HepG2 (cell line): Measurements from ENCODE around the gene TPRG1. TPM values are rescaled to one million over a fixed set of nuclear protein-coding genes. Genes with fewer than 3 reads are reported as not detected.

Source experiments
- ATAC-seq: fragments of 200-7000 bp; cut with Tn5 transposase; 3 replicates; pipeline ENCODE4 v1.9.1; 2020; ENCODE audit warnings: mild to moderate bottlenecking, moderate library complexity
- BruUV-seq: library from RNA; stranded (reverse); fragments of 400-500 nt; replicated peaks from 2 replicates; lab custom pipeline; 2021; lab: Mats Ljungman, UMichigan
- CTCF ChIA-PET: fragments of 300-600 bp; formaldehyde crosslinking; extraction: SDS; loops from one replicate; lab custom pipeline; 2021; ENCODE audit warnings: low total read pairs, inconsistent platforms, low intra/inter-chr PET ratio; lab: Yijun Ruan, JAX
- POLR2A ChIA-PET: fragments of 350-600 bp; sonication (Branson Sonifier 250); formaldehyde crosslinking; loops from one replicate; lab custom pipeline; 2020; ENCODE audit warnings: antibody characterized with exemption, inconsistent platforms; lab: Yijun Ruan, JAX
- DNase-seq: peaks from one replicate; pipeline ENCODE4 v3.0.0-alpha.2; 2015; ENCODE audit warnings: low spot score
- FAIRE-seq: peaks from 3 replicates; lab custom pipeline; 2011; peaks lifted over from hg19 to GRCh38; lab: Jason Lieb, UNC
- H2AFZ ChIP-seq: one replicate; pipeline ENCODE4 v1.6.1; 2011; ENCODE audit warnings: low read length, inconsistent platforms
- H3K27ac ChIP-seq: fragments of 300-600 bp; 3 replicates; pipeline ENCODE4 v1.8.0; 2011; ENCODE audit warnings: mixed run types, mild to moderate bottlenecking, mixed read lengths, low read length, inconsistent platforms; ENCODE audit not compliant: insufficient read depth; ENCODE audit errors: extremely low read length
- H3K27me3 ChIP-seq, 2 experiments: fragments of 200-600 bp in 1 of 2; 2 replicates in 1 of 2; 3 replicates in 1 of 2; pipeline versions ENCODE4 v1.6.0 to v1.8.0; 2011; ENCODE audit warnings: low read length in 2 of 2, mild to moderate bottlenecking in 2 of 2, moderate library complexity in 2 of 2, inconsistent platforms in 1 of 2; ENCODE audit not compliant: insufficient read depth in 2 of 2, control insufficient read depth in 1 of 2
- H3K36me3 ChIP-seq, 2 experiments: fragments of 200-600 bp in 1 of 2; replicated peaks in 1 of 2; 2 replicates in 1 of 2; 3 replicates in 1 of 2; pipeline versions ENCODE4 v1.5.1 to v1.8.0; 2011; ENCODE audit warnings: low read length in 2 of 2, inconsistent platforms in 1 of 2; ENCODE audit not compliant: insufficient read depth in 2 of 2, control insufficient read depth in 1 of 2
- H3K4me1 ChIP-seq: 2 replicates; pipeline ENCODE4 v1.5.1; 2012; ENCODE audit warnings: low read length, inconsistent platforms; ENCODE audit not compliant: insufficient read depth
- H3K4me2 ChIP-seq: 2 replicates; pipeline ENCODE4 v1.6.0; 2011; ENCODE audit warnings: low read depth, low read length, inconsistent platforms
- H3K4me3 ChIP-seq, 3 experiments: fragments of 200-600 bp in 1 of 3; sonication (generic), shearing (Covaris generic) in 1 of 3; replicated peaks in 1 of 3; 2 replicates each; pipeline ENCODE4 v1.5.1; 2011 to 2016; ENCODE audit warnings: low read length in 3 of 3, inconsistent platforms in 2 of 3, low read depth in 2 of 3, mild to moderate bottlenecking in 2 of 3, control low read depth in 1 of 3, mixed read lengths in 1 of 3; ENCODE audit not compliant: insufficient read depth in 1 of 3
- H3K79me2 ChIP-seq: one replicate; pipeline ENCODE4 v1.6.1; 2011; ENCODE audit warnings: low read length, inconsistent platforms; ENCODE audit not compliant: insufficient read depth
- H3K9ac ChIP-seq: 2 replicates; pipeline ENCODE4 v1.6.0; 2011; ENCODE audit warnings: mild to moderate bottlenecking, low read depth, low read length, inconsistent platforms; ENCODE audit not compliant: insufficient read depth
- H3K9me3 ChIP-seq: 2 replicates; pipeline ENCODE4 v1.5.1; 2012; ENCODE audit warnings: mild to moderate bottlenecking, low read length
- H4K20me1 ChIP-seq: 2 replicates; pipeline ENCODE4 v1.6.0; 2011; ENCODE audit warnings: inconsistent platforms, mild to moderate bottlenecking, low read length, moderate library complexity; ENCODE audit not compliant: insufficient read depth
- ATM ChIP-seq: fragments of 450-650 bp; IDR thresholded peaks from 2 replicates; pipeline ENCODE4 v1.7.1; 2017; ENCODE audit warnings: mild to moderate bottlenecking, borderline replicate concordance
- BRCA1 ChIP-seq: sonication (generic); formaldehyde crosslinking; IDR thresholded peaks from 2 replicates; pipeline ENCODE4 v1.4.0; 2020; ENCODE audit warnings: missing genetic modification reagents
- CBX2 ChIP-seq, 2 experiments: fragments of 200-600 bp in 1 of 2; sonication (generic); formaldehyde crosslinking in 1 of 2; IDR thresholded peaks; 2 replicates each; pipeline versions ENCODE4 v1.7.0 to v1.8.1; 2018 to 2022; ENCODE audit warnings: low read depth in 2 of 2, low read length in 1 of 2, mild to moderate bottlenecking in 1 of 2, missing genetic modification reagents in 1 of 2
- E2F1 ChIP-seq: sonication (generic); formaldehyde crosslinking; IDR thresholded peaks from 2 replicates; pipeline ENCODE4 v1.5.0; 2020; ENCODE audit warnings: missing genetic modification reagents
- SIX4 ChIP-seq: sonication (generic); formaldehyde crosslinking; IDR thresholded peaks from 2 replicates; pipeline ENCODE4 v1.4.0; 2020; ENCODE audit warnings: missing genetic modification reagents
- TBP ChIP-seq: sonication (generic); formaldehyde crosslinking; IDR thresholded peaks from 2 replicates; pipeline ENCODE4 v1.5.0; 2020; ENCODE audit warnings: missing genetic modification reagents
- ZBTB40 ChIP-seq, 2 experiments: fragments of 450-650 bp in 1 of 2; sonication (generic) in 1 of 2; formaldehyde crosslinking in 1 of 2; IDR thresholded peaks; 2 replicates each; pipeline versions ENCODE4 v1.6.1 to v1.8.0; 2016 to 2022; ENCODE audit warnings: antibody characterized with exemption in 1 of 2, mild to moderate bottlenecking in 1 of 2, missing genetic modification reagents in 1 of 2
- ZNF12 ChIP-seq: sonication (generic); formaldehyde crosslinking; IDR thresholded peaks from 2 replicates; pipeline ENCODE4 v1.5.0; 2020; ENCODE audit warnings: missing genetic modification reagents
- ZNF232 ChIP-seq: sonication (generic); formaldehyde crosslinking; IDR thresholded peaks from 2 replicates; pipeline ENCODE4 v1.4.0; 2020; ENCODE audit warnings: missing genetic modification reagents, borderline replicate concordance
- ZNF790 ChIP-seq: sonication (generic); formaldehyde crosslinking; IDR thresholded peaks from 2 replicates; pipeline ENCODE4 v1.8.0; 2022; ENCODE audit warnings: missing genetic modification reagents, mild to moderate bottlenecking, borderline replicate concordance
- WGBS: methylation state at CpG from one replicate; pipeline ENCODE4 v1.1.6; 2017; ENCODE audit warnings: low lambda C conversion rate; 5-methylcytosine and 5-hydroxymethylcytosine counted together
- in situ Hi-C: cut with HindIII; loops from 2 replicates; pipeline ENCODE4 v1.10.0; 2017; ENCODE audit warnings: low pct_unique_long_range_greater_than_20kb; ENCODE audit not compliant: extremely low pct_ligation_motif_present
- intact Hi-C: fragments of 100-400 bp; cut with micrococcal nuclease; formaldehyde crosslinking; loops from one replicate; pipeline ENCODE4 v1.10.0; 2022; ENCODE audit not compliant: unreplicated experiment
- polyA plus RNA-seq, 8 experiments: library from polyadenylated mRNA; depleted of rRNA in 3 of 8; stranded (reverse) in 7 of 8; unstranded in 1 of 8; fragments of >200 nt; fragmentation: Illumina TruSeq in 4 of 8; extraction: Trizol in 4 of 8; gene quantifications; 2 replicates each; pipeline versions ENCODE4 v1.2.1 to v1.2.3, GENCODE V29; 2011 to 2016; ENCODE audit warnings: low read depth in 4 of 8, missing spikeins in 1 of 8, mixed read lengths in 1 of 8; ENCODE audit not compliant: insufficient read depth in 1 of 8
- total RNA-seq, 5 experiments: library from RNA; depleted of rRNA; stranded (reverse); fragments of >200 nt; fragmentation: Illumina TruSeq; extraction: Trizol; gene quantifications; 2 replicates each; pipeline ENCODE4 v1.2.3, GENCODE V29; 2016; ENCODE audit warnings: low read depth in 1 of 5

Gene TPRG1
- total and polyA plus RNA-seq, 2 of the 13 experiments (the other 11 are each of a cell fraction or from before 2014, with no cell fraction given) = 0.17 TPM; not detected in 1

- no peak for TF ChIP-seq ATM
- TF ChIP-seq SIX4 (CRISPR knock-in tag) = no peak
- no peak for TF ChIP-seq BRCA1
- no peak for TF ChIP-seq ZNF790 (CRISPR knock-in tag)
- no peak for TF ChIP-seq ZNF232
- no peak for TF ChIP-seq TBP (CRISPR knock-in tag)
Observed at GRCh38 chr3:189260556-189261493, 89.1 kb downstream of the TPRG1 start (continued).

- no peak for ATAC-seq
- POLR2A ChIA-PET = no interaction called here
- no peak for TF ChIP-seq E2F1 (CRISPR knock-in tag)
- TF ChIP-seq ZNF12 = no peak
- TF ChIP-seq CBX2 (IDR thresholded peaks at IDR 0.05; ENCODE audit: low read depth, low read length) = no peak
- no peak for TF ChIP-seq CBX2 (CRISPR knock-in tag; IDR thresholded peaks at IDR 0.05; ENCODE audit: low read depth)
- TF ChIP-seq ZBTB40 (IDR thresholded peaks at IDR 0.05) = no peak
- no peak for TF ChIP-seq ZBTB40 (CRISPR knock-in tag; IDR thresholded peaks at IDR 0.05)
Observed at GRCh38 chr3:189262746-189263145, 91.0 kb downstream of the TPRG1 start.

More at GRCh38 chr3:189262746-189263145, 91.0 kb downstream of the TPRG1 start:
- H3K36me3 ChIP-seq = no peaks in the 10 kb centered on the region
- no peak for FAIRE-seq
- no TSS peak for BruUV-seq
- no peaks in the 10 kb centered on the region for H3K4me1 ChIP-seq
- H3K4me2 ChIP-seq = no peak overlapping the region
- no peak overlapping the region for H3K9ac ChIP-seq
- no peaks in the 10 kb centered on the region for H3K9me3 ChIP-seq
- H3K27ac ChIP-seq = no peak overlapping the region
- no peaks in the 10 kb centered on the region for H3K27me3 ChIP-seq
- intact Hi-C loops = no loop called here
- H2AFZ ChIP-seq = no peak overlapping the region
- DNase-seq = no peak
- CTCF ChIA-PET = no interaction called here
- no peaks in the 10 kb centered on the region for H4K20me1 ChIP-seq
- in situ Hi-C loops = no loop called here
- 3% methylated on average over 3 of the region's 3 CpGs for WGBS
- no peaks in the 10 kb centered on the region for H3K79me2 ChIP-seq
- H3K4me3 ChIP-seq = no peak overlapping the region
